Measurements from ENCODE around the gene EVI5.

DNA sequence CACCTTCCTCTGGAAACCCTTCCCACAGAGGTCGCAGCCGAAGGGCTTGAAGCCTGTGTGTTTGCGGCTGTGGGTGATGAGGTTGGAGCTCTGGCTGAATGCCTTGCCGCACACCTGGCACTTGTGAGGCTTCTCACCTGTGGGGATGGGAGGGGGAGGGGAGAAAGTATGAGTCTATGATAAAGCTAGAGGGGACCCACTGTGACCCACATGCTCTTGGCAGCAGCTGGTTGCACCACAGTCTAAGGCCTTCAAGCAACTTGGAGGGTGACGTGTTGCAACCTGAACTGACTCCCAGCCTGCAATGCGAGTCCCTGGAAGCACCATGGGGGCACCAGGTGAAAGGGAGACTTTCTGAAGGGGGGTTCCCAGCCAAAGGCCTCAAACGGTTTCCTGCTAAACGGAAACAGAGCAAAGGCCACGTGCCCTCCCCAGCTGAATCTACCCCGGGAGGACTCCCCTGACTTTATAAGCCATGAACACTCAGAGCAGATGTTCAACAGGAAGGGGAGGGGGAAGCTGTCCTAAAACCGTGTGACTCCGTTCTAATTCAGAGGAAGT is 308.8 kb downstream of the EVI5 start:
- TF ChIP-seq, protein P1, sequence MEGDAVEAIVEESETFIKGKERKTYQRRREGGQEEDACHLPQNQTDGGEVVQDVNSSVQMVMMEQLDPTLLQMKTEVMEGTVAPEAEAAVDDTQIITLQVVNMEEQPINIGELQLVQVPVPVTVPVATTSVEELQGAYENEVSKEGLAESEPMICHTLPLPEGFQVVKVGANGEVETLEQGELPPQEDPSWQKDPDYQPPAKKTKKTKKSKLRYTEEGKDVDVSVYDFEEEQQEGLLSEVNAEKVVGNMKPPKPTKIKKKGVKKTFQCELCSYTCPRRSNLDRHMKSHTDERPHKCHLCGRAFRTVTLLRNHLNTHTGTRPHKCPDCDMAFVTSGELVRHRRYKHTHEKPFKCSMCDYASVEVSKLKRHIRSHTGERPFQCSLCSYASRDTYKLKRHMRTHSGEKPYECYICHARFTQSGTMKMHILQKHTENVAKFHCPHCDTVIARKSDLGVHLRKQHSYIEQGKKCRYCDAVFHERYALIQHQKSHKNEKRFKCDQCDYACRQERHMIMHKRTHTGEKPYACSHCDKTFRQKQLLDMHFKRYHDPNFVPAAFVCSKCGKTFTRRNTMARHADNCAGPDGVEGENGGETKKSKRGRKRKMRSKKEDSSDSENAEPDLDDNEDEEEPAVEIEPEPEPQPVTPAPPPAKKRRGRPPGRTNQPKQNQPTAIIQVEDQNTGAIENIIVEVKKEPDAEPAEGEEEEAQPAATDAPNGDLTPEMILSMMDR (IDR thresholded peaks at IDR 0.05; ENCODE audit: insufficient read depth, low read depth, low read length): no peak
- no peak for TF ChIP-seq EZH2 (IDR thresholded peaks at IDR 0.05; ENCODE audit: insufficient read depth, low read length)
